Breast epithelium (tissue), 3 donors: Measurements from ENCODE around the gene ALPI.

ENCODE experiments used
- CTCF ChIP-seq, 3 donors: fragments of 450-650 bp; IDR thresholded peaks; one replicate each; pipeline ENCODE4 v1.5.1; 2016 to 2017; ENCODE audit warnings: antibody characterized with exemption in 3 of 3, mild to moderate bottlenecking in 3 of 3, moderate library complexity in 3 of 3
- POLR2AphosphoS5 ChIP-seq, 3 donors: sonication (generic); formaldehyde crosslinking; IDR thresholded peaks; one replicate each; pipeline ENCODE4 v1.6.1; 2017; ENCODE audit warnings: antibody characterized with exemption in 3 of 3

GRCh38 chr2:232483311-232483922 is 27.5 kb downstream of the ALPI start:
- TF ChIP-seq CTCF (IDR thresholded peaks at IDR 0.05) (no peak), POLR2AphosphoS5 (IDR thresholded peaks at IDR 0.05) (no peak)
